PFSK-1 (cell line): ENCODE data around the gene MET.

Experiments used
- FOXP2 ChIP-seq: optimal IDR thresholded peaks from 2 replicates; pipeline ENCODE3; 2011; ENCODE audit warnings: borderline replicate concordance, control low read depth, inconsistent platforms; ENCODE audit not compliant: insufficient read depth; ENCODE audit errors: extremely low read length, extremely low read depth
- POLR2AphosphoS5 ChIP-seq: IDR thresholded peaks from 2 replicates; pipeline ENCODE4 v1.6.1; 2012; ENCODE audit warnings: low read depth, mild to moderate bottlenecking, control low read depth, low read length, moderate library complexity
- REST ChIP-seq, 2 experiments: IDR thresholded peaks; 2 replicates each; pipeline versions ENCODE4 v1.6.1 to v1.8.0; 2011 to 2012; ENCODE audit warnings: low read depth in 2 of 2, low read length in 2 of 2, control low read depth in 1 of 2, inconsistent platforms in 1 of 2, mild to moderate bottlenecking in 1 of 2, moderate library complexity in 1 of 2; ENCODE audit not compliant: insufficient read depth in 1 of 2
- SIN3A ChIP-seq: IDR thresholded peaks from 2 replicates; pipeline ENCODE4 v1.6.1; 2012; ENCODE audit warnings: mild to moderate bottlenecking, low read length, moderate library complexity, borderline replicate concordance; ENCODE audit not compliant: insufficient read depth
- TAF1 ChIP-seq: IDR thresholded peaks from 2 replicates; pipeline ENCODE4 v1.6.1; 2012; ENCODE audit warnings: low read length, control low read depth, borderline replicate concordance; ENCODE audit not compliant: insufficient read depth

- TF ChIP-seq TAF1: no peak
- TF ChIP-seq POLR2AphosphoS5: no peak
- no peak for TF ChIP-seq REST (IDR thresholded peaks at IDR 0.05; ENCODE audit: insufficient read depth in 1 of 2, low read depth in 2 of 2, low read length in 2 of 2)
- TF ChIP-seq SIN3A: no peak
- TF ChIP-seq FOXP2: no peak
These were observed 20.7 kb downstream of the MET start for GRCh38 chr7:116692401-116693308.
